Fibroblast of lung (primary cell): ENCODE data around the gene NKX2-1. TPM values are rescaled to one million over a fixed set of nuclear protein-coding genes. Genes with fewer than 3 reads are reported as not detected.

Source experiments
- DNase-seq, 2 donors: peaks; one replicate each; pipeline versions ENCODE4 v3.0.0 to v3.0.0-alpha.2; 2010; ENCODE audit warnings: low read depth in 2 of 2
- H2AFZ ChIP-seq: 2 replicates; pipeline ENCODE4 v1.5.1; 2012; ENCODE audit warnings: low read length, control low read depth, inconsistent platforms
- H3K27ac ChIP-seq: 2 replicates; pipeline ENCODE4 v1.5.1; 2011; ENCODE audit warnings: low read length, control low read depth; ENCODE audit not compliant: insufficient read depth
- H3K27me3 ChIP-seq: 2 replicates; pipeline ENCODE4 v1.5.1; 2011; ENCODE audit warnings: mild to moderate bottlenecking, low read length; ENCODE audit not compliant: control insufficient read depth, insufficient read depth
- H3K36me3 ChIP-seq: 2 replicates; pipeline ENCODE4 v1.5.1; 2011; ENCODE audit warnings: low read length; ENCODE audit not compliant: control insufficient read depth, insufficient read depth
- H3K4me1 ChIP-seq: 2 replicates; pipeline ENCODE4 v1.5.1; 2011; ENCODE audit warnings: low read length; ENCODE audit not compliant: control insufficient read depth, insufficient read depth; ENCODE audit errors: extremely low read depth
- H3K4me2 ChIP-seq: 2 replicates; pipeline ENCODE4 v1.5.1; 2011; ENCODE audit warnings: low read length, control low read depth; ENCODE audit not compliant: insufficient read depth; ENCODE audit errors: extremely low read depth
- H3K4me3 ChIP-seq, 4 experiments: fragments of 200-600 bp in 1 of 4; sonication (generic) in 1 of 4; replicated peaks in 1 of 4; 2 replicates each; pipeline ENCODE4 v1.5.1; 2011 to 2016; ENCODE audit warnings: low read length in 4 of 4, low read depth in 3 of 4, mild to moderate bottlenecking in 3 of 4, control low read depth in 2 of 4, inconsistent platforms in 1 of 4, mixed read lengths in 1 of 4; ENCODE audit not compliant: insufficient read depth in 1 of 4; ENCODE audit errors: control extremely low read depth in 1 of 4
- H3K79me2 ChIP-seq: 2 replicates; pipeline ENCODE4 v1.5.1; 2012; ENCODE audit warnings: mild to moderate bottlenecking, low read length, inconsistent platforms; ENCODE audit not compliant: control insufficient read depth, insufficient read depth
- H3K9ac ChIP-seq: 2 replicates; pipeline ENCODE4 v1.5.1; 2011; ENCODE audit warnings: mild to moderate bottlenecking, low read length, control low read depth; ENCODE audit not compliant: insufficient read depth
- H3K9me3 ChIP-seq: 2 replicates; pipeline ENCODE4 v1.5.1; 2012; ENCODE audit warnings: low read depth, low read length; ENCODE audit not compliant: control insufficient read depth, insufficient read depth
- H4K20me1 ChIP-seq: 2 replicates; pipeline ENCODE4 v1.5.1; 2011; ENCODE audit warnings: low read length; ENCODE audit not compliant: control insufficient read depth, insufficient read depth; ENCODE audit errors: extremely low read depth
- EZH2 ChIP-seq: IDR thresholded peaks from 2 replicates; pipeline ENCODE4 v1.5.1; 2012; ENCODE audit warnings: low read length, control low read depth, mild to moderate bottlenecking; ENCODE audit errors: missing control alignments
- polyA minus RNA-seq: library from RNA; depleted of rRNA, polyadenylated mRNA; stranded (reverse); fragments of >200 nt; gene quantifications from 2 replicates; pipeline ENCODE4 v1.2.3, GENCODE V29; 2011; ENCODE audit warnings: low replicate concordance
- polyA plus RNA-seq, 2 donors: library from polyadenylated mRNA; depleted of rRNA in 1 of 2; stranded (reverse) in 1 of 2; unstranded in 1 of 2; fragments of >200 nt; gene quantifications; 2 replicates each; pipeline ENCODE4 v1.2.1, GENCODE V29; 2011 to 2012; ENCODE audit warnings: missing spikeins in 1 of 2
- total RNA-seq: library from RNA; depleted of rRNA; stranded (reverse); fragments of >200 nt; gene quantifications from 2 replicates; pipeline ENCODE4 v1.2.1, GENCODE V29; 2014
- TF ChIP-seq, protein P1 (sequence below), 2 donors: IDR thresholded peaks in 1 of 2; conservative IDR thresholded peaks in 1 of 2; 1 replicate in 1 of 2; 2 replicates in 1 of 2; pipeline ENCODE4 v1.5.1; 2011 to 2012; ENCODE audit warnings: low read length in 2 of 2, control low read depth in 1 of 2, inconsistent platforms in 1 of 2, low read depth in 1 of 2, mild to moderate bottlenecking in 1 of 2

The NKX2-1 gene
- total RNA-seq = not detected in 2 replicates
- not detected in 2 replicates for polyA plus RNA-seq
- polyA plus RNA-seq (2012) = not detected in 2 replicates
- not detected in 2 replicates for polyA minus RNA-seq

DNA sequence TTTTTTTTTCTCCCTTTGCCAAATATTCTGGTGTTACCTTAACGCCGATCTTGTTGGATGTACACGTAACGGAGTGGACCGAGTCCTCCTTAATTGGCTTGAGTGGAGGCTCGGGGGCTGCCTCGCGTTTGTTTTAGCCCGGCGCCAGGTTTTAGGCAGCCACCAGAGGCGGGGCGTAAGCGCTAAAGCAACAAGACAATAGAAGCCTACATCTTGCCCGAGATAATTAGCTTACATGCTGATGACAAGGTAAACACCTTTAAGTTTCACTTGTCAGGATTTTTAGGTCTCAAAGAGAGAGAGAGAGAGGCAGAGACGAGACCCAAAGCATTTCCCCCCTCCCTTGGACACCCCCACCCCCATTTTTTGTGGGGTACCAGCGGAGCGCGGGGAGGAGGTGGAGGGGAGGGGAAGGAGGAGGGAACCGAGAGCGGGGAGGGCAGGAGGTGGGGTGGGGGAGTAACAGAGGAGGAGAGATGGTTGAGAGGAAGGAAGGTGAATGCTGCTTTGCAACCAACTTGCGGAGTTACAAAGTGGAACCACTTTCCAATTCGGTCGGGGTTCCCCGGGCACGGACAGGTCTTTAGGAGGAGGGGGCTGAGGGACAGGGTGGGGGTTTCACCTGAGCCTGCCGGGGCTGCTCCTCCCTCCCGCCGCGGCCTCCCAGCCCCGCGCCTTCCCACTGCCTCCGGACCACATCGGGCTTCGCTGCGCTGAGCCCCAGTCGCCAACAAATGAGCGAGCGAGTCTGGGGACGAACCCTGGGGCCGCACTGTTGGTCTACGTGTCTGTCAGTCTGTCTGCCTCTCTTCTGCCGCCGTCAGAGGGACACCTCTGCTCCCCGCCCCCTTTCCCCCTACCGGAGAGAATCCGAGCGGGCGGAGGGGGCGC lies at the start of gene NKX2-1:
TSS of gene NKX2-1 (minus strand) at position 802 of the 891 bp plus-strand sequence. CDS start at position 699, 103 bp downstream.
- peaks cover 77% of the 10 kb centered on the region for H3K27me3 ChIP-seq
- no peak within 1 kb of the TSS for H3K27ac ChIP-seq
- H3K79me2 ChIP-seq = no peaks in the 10 kb centered on the region
- H3K4me3 ChIP-seq = no peak within 1 kb of the TSS
- H3K9me3 ChIP-seq = no peaks in the 10 kb centered on the region
- H3K4me2 ChIP-seq = peak within 1 kb of the TSS; percentile 13
- no peak for TF ChIP-seq EZH2
- TF ChIP-seq, protein P1, sequence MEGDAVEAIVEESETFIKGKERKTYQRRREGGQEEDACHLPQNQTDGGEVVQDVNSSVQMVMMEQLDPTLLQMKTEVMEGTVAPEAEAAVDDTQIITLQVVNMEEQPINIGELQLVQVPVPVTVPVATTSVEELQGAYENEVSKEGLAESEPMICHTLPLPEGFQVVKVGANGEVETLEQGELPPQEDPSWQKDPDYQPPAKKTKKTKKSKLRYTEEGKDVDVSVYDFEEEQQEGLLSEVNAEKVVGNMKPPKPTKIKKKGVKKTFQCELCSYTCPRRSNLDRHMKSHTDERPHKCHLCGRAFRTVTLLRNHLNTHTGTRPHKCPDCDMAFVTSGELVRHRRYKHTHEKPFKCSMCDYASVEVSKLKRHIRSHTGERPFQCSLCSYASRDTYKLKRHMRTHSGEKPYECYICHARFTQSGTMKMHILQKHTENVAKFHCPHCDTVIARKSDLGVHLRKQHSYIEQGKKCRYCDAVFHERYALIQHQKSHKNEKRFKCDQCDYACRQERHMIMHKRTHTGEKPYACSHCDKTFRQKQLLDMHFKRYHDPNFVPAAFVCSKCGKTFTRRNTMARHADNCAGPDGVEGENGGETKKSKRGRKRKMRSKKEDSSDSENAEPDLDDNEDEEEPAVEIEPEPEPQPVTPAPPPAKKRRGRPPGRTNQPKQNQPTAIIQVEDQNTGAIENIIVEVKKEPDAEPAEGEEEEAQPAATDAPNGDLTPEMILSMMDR (conservative IDR thresholded peaks at IDR 0.05 in 1 of 2, IDR thresholded peaks at IDR 0.05 in 1 of 2; ENCODE audit: low read depth in 1 of 2, low read length in 2 of 2) = no peak
- no peak within 1 kb of the TSS for H2AFZ ChIP-seq
- peak in 1 of 2 donors; percentile 58 for DNase-seq
- H3K4me1 ChIP-seq = no peaks in the 10 kb centered on the region
- H3K36me3 ChIP-seq = no peaks in the 10 kb centered on the region
- no peaks in the 10 kb centered on the region for H4K20me1 ChIP-seq
- H3K9ac ChIP-seq = no peak within 1 kb of the TSS

DNA sequence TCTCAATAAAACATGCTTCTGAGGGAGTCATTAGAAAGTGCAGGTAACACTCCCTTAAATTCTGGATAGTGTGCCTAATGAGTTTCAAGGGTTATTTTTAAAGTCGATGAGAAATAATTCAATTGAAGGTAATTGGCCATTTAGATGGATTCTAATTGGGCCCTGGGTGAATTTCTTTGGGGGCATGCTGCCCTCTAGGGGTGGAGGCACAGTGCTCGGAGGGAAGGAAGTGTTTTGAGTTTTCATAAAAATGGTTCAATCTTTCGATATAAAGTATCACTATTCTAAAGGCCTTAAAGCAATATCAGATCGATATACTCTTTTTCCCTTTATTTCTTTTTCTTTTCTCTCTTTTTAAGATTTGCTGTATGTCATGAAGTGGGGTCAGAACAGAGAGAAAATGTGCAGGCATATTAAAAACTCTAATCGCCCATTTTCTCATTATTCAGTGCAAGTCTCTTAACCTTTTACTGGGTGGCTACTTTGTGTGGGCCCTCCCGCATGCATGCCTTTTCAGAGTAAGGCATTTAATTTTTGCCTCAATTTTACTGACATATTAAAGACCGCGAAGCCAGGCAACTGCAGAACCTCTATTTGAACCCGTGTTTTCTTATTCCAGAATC lies 36.9 kb upstream of the NKX2-1 start:
- Histone ChIP-seq H3K4me1 (no peaks in the 10 kb centered on the region), H3K4me2 (no peak overlapping the region), H3K9me3 (no peaks in the 10 kb centered on the region), H3K27me3 (no peaks in the 10 kb centered on the region), H3K79me2 (no peaks in the 10 kb centered on the region), H3K9ac (no peak overlapping the region), H4K20me1 (no peaks in the 10 kb centered on the region), H3K27ac (no peak overlapping the region), H3K4me3 (no peak overlapping the region), H2AFZ (no peak overlapping the region), H3K36me3 (no peaks in the 10 kb centered on the region)
- DNase-seq = peak; percentile 4 to 18
- TF ChIP-seq, protein P1 (conservative IDR thresholded peaks at IDR 0.05 in 1 of 2, IDR thresholded peaks at IDR 0.05 in 1 of 2; ENCODE audit: low read depth in 1 of 2, low read length in 2 of 2) = peak; percentile 80 to 88
- no peak for TF ChIP-seq EZH2

DNA sequence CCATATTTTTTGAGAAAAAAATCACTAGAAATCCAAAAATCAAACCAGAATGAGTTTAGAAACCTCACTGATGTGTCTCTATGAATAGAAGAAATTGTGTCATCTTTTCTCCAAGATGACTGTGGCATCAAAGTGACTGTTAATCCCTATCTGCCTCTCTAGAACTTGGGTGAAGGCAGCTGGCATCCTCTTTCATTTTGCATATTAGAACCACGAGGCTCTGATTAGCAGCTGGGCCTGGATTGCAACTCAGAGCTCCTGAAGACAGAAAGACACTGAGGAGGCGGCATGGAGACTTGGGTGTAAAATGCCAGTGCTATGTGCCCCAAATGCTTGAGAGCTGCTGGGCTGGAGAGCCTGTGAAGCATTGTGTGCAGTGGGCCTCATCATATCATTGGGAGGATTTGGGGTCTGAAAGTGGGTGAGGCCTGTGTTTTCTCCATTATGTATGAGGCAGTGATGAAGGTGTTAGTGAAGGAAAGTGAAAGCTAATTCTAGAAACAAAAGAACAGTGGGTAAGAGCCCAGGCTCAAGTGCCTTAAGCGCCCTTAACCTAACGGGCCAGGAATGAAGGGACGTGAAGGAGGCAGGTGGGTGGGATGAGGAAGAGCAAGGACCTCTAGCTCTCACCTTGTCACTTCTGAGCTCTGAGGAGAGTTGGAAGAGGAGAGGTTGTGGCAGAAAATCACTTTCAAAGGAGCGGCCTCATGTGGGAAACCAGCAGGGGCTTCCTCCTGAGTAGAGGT lies 36.1 kb upstream of the NKX2-1 start:
- Histone ChIP-seq H3K27ac (no peak overlapping the region), H2AFZ (no peak overlapping the region), H3K9ac (no peak overlapping the region), H3K4me1 (no peaks in the 10 kb centered on the region), H3K4me3 (no peak overlapping the region), H3K4me2 (no peak overlapping the region), H3K79me2 (no peaks in the 10 kb centered on the region), H3K9me3 (no peaks in the 10 kb centered on the region), H3K27me3 (no peaks in the 10 kb centered on the region), H3K36me3 (no peaks in the 10 kb centered on the region), H4K20me1 (no peaks in the 10 kb centered on the region)
- DNase-seq = no peak
- TF ChIP-seq, protein P1 (conservative IDR thresholded peaks at IDR 0.05 in 1 of 2, IDR thresholded peaks at IDR 0.05 in 1 of 2; ENCODE audit: low read depth in 1 of 2, low read length in 2 of 2) = no peak
- no peak for TF ChIP-seq EZH2
